HG03159 (cell line): ENCODE data around the gene MYOD1.

Experiments used
- ATAC-seq: cut with Tn5 transposase; IDR thresholded peaks from one replicate; pipeline ENCODE4 v1.9.1; 2021; ENCODE audit warnings: mild to moderate bottlenecking, moderate library complexity; ENCODE audit not compliant: unreplicated experiment

The MYOD1 gene

DNA sequence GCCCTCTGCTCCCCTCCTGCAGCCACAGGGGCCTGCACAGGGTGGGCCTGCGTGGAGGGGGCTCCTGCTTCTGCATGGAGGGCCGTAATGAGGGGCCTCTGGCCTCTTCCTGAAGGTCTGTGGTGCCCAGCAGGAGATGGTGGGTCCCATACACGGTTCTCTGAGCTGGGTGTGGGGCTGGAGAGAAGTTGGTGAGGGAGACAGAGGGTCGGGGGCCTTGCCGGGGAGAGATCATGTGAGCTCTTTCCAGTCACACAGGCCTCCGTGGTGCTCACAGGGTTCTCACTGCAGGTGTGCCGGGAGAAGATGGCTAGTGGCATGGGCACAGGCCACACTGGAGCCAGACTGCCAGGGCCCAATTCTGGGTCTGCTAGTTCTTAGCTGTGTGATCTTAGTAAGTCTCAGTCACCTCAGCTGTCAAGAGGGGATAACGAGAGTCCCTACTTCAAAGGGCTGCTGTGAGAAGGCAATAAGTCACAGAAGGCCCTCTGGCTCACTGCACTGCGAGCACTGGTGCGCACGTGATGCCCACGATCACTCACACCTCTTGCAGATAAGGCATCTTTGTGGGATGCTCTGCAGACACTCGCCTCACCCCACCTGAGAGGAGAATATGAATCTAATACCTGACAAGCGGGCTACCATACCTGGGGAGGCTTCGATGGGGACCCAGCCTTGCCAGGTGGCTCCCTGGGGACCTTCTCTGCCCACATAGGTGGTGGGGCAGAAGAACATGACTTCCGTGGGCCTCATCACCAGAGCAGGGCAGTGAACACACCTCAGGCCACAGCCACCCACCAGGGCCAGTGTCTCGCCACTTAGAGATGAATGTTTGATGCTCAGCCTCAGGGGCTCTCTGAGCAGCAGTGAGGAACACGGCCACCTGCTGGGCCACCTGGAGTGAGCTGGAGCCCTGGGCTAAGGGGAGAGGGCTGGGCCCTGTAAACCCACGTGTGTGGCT lies 29.7 kb downstream of the MYOD1 start:
- no peak for ATAC-seq

DNA sequence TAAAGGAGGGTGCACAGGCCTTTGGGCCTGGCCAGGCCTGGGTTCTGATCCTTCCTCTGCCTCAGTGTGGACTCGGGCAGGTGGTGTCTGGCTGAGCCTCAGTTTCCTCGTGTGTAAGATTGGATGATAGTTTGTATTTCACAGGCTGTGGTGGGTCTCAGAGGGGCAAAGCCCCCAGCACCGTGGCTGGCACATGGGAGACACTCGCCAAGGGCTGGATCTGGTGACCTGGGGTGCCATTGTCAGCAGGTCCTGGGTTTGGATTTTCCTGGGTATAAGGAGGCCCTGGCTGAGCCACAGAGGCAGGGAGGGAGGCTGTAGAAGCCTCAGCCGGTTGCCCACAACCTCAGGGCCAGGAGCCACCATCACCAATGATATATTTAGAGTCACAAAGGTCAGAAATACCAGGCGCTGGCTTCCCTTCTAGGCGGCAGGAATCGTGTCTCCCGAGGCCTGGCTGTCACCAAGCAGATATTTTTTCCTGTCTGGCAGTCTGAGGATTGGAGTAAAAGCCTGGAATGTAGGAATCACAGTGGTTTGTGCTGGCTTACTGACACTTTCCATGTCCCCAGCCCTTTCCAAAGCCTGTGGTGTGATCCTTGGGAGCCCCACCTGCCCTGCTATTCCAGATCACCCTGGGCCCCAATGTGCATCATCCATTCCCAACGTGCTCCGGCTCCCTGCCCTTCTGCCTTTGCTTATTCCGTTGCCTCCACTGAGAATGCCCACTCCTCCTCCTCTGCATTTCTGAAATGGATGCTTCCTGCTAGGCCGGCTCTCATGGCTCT lies 30.8 kb downstream of the MYOD1 start:
- ATAC-seq: no peak

GRCh38 chr11:17750801-17751165 lies 31.4 kb downstream of the MYOD1 start:
- no peak for ATAC-seq

- no peak for ATAC-seq
Measured at GRCh38 chr11:17751558-17751957, 32.2 kb downstream of the MYOD1 start.

GRCh38 chr11:17752144-17752543 lies 32.8 kb downstream of the MYOD1 start:
- no peak for ATAC-seq

DNA sequence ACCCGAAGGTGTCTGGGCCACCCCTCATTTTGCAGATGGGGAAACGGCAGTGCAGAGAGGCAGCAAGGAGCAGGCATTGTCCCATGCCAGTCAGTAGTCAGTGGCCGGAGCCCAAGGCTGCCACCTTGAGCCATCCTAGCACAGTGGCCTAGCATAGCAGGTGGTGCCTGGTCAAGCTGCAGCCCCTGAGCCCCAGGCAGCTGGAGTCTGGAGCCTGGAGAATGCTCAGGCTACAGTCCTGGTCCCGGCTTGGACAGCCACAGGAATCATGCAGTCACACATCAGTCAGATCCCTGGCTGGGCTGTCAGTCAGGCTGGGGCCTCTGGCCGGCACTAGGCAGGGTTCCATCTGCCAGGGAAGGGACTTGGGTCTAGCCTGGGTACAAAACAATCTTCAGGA lies 33.8 kb downstream of the MYOD1 start:
- ATAC-seq: no peak

DNA sequence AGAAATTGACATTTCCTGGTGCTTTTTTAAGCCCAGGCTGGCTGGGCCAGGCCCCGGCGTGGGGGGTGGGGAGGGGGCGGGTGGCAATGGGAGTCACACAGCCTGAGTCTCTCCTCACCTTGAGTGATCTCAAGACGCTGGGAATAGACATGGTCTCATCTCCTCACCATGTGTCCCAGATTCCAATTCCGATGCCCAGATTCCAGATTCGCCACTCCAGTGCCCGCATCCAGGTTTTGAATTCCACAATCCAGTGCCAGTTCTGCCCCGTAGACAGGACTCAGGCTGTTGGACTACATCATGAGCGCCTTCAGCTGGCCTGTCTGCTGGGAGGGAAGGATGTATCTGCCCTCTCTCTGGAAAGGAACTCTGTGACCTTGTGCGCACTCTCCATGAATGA lies 34.3 kb downstream of the MYOD1 start:
- no peak for ATAC-seq

DNA sequence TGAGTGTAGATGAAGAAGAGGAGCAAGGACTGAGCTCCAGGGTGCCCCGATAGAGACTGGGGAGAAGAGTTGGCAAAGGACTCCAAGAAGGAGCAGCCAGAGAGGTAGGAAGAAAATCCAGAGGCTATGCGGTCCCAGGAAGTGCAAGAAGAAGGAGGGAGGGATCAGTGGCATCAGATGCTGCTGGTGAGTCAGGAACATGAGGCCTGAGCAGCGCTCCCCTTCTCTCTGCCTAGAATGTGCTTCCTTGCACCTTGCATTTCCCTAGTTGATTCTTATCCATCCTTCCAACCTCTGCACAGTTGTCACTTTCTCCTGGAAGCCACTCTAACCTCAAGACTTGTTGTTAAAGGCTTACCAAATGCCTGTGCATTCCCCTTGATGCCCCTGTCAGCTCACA lies 36.5 kb downstream of the MYOD1 start:
- ATAC-seq: no peak

- peak; percentile 73 for ATAC-seq
Measured at GRCh38 chr11:17760102-17761029, 41.0 kb downstream of the MYOD1 start.

DNA sequence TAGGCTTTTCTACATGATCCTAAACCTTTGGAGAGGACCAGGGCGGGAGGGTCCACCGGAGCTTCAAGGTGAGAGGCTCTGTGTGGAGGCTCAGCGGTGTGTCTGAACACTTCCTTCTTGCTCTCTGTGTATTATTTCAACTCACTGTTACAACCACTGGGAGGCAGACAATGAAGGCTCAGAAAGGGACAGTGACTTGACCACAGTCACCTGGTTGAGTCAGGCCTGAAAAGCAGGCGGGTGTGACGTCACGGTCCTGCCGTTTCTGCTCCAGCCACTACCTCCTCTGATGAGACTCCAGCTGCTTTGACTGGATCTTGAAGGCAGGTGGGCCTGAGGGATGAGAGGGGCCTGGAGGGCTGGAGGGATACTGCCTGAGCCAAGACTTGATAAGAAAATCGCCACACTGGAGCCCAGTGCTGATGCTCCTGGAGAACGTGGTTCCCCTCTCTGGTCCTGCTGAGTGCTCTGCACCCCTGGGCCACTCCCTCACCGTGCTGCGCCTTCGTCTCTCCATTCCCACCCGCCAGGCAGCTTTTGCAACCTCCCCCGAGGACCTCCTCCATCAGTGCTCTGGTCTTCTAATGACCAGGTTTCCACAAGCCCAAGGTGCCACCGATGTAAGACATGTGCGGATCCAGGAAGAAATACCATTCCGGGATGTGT lies 43.1 kb downstream of the MYOD1 start:
- no peak for ATAC-seq

DNA sequence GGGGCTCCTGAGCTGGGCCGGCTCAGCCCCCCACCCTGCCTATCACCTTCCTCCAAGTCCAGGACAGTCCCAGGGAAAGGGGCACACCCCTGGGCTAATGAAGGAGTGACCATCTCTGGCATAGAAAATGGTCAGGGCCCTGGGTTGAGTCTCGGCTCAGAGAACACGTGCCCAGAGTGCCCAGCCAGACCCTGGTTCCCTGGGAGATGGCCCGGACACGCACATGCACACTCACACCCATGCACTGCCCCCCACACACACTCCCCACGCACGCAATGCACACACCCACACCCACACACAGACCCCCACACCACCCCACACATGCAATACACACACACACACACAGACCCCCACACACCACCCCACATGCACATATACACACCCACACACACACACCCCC lies 43.9 kb downstream of the MYOD1 start:
- ATAC-seq: no peak

GRCh38 chr11:17763703-17764102 lies 44.3 kb downstream of the MYOD1 start:
- no peak for ATAC-seq

DNA sequence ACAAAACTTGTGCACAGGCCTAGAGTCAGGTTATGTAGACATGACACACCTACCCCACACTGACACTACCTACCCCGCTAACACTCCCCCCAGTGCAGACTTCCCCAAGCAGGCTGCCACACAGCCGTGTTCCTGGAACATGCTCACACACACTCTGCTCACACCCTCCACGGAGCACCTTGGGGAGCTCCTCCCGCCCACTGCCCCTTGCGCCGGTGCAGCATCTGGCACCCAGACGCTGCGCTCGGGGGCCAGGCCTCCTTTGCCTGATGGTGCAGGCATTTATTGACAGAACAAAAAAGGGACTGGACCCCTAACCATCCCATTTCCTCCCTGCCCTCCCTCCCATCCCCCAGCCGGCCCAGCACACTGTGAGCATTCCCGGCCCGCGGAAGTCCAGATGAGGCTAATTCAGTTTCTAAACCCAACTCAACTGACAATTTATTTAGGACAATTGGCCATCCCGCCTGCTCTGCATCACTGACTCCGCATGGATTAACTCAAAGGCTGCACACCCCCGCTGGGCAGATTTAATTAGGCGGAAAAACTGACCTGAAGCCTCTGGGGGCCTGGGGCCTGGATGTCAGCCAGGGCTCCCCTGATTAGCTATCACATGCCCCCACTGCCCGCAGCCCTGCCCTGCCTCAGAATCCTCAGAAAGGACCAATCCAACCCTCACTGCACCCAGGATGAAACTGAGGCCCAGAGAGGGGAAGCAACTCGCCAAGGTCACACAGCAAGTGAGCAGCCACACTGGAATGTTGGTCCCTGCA lies 45.3 kb downstream of the MYOD1 start:
- ATAC-seq: no peak

DNA sequence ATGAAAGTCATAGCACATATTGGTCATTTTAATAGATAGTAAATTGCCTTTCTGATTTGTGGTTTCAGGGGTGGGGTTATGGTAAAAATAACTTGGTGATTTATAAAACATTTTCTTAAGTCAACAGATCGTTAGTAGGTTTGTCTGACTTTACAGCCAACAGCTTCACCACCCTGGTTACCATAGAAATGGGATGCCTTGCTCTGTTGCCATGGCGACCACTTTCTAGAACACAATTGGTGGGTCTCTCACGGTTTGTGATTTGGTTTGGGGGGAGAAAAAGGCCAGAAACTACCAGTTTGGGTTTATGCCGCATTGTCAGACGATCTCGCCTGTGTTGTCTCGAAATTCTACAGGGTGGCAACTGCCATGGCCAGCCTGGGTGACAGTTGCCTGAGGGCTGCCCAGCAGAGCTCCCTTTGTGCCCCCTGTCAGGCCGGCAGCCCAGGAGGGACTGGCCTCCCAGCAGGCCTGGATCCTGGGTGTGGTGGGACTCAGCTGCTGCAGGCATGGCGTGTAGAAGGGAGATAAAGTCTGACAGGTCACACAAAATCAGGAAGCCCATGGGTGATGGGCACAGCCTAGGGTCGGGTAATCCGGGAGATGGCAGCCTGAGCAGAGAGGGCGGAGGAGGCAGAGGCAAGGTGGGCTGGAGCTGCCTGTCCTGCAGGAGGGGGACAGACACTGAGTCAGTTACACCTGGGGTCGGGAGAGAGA lies 46.1 kb downstream of the MYOD1 start:
- no peak for ATAC-seq

GRCh38 chr11:17766073-17766359 lies 46.6 kb downstream of the MYOD1 start:
- ATAC-seq: no peak

DNA sequence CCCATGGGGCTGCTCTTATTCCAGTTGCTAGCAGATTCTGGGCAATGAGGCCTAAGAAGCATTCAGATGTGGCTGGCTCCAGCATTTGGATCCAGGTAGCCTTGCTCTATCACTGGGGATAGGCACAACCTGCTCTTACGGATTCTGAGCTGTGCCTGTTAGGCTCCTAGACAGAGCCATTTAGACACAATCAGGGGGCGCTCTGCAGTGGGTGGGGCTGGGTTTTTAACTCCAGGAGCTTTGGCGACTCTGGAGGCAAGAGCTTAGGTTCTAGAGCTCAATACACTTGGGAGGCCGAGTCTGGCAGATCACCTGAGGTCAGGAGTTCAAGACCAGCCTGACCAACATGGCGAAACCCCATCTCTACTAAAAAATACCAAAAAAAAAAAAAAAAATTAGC lies 47.2 kb downstream of the MYOD1 start:
- no peak for ATAC-seq

DNA sequence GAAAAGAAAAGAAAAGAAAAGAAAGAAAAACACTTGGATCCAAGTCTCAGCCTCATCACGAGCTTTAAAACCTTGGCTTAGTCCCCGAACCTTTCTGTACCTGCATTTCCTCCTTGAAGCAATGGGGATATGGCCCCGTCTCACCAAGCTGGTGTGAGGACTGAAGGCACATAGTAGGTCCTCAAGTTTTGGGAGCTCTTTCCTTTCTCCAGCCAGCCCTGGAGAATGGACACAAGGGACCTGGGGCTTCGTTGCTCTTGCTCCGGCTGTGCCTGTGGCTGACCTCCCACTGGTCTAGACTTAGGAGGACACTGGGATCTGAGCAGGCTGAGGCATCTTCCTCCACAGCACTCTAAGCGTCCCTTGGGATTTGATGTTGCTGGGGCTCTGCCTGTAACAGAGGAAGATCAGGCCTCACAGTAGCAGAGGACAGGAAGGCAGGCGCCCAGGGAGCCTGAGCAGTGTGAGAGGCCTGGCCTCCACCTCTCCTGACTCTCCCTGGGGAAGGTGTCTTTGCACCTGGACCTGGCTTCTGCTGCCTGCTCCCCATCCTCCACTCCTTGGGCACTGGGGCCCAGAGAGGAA lies 48.0 kb downstream of the MYOD1 start:
- no peak for ATAC-seq

- ATAC-seq: no peak
Measured at GRCh38 chr11:17767914-17768313, 48.5 kb downstream of the MYOD1 start.

DNA sequence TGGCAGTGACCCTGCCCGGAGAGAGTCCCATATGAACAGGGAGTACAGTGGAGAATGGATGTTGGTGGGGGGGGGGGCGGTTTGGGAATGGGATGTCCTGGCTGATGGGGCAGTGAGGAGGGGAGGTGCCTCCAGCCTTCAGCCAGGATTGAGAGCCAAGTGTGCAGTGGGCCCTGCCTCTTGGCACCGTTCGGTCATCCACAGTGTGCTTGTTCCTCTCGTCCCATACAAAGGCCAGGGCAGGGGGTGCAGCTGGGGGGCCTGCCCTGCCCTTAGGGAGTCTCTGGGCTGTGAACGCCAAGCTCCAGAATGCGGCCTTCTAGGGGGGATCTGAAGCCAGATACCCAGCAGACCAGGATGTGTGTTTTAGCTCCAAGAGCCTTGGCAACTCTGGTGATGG lies 49.2 kb downstream of the MYOD1 start:
- ATAC-seq: no peak
